ENCODE results near the gene SIGLEC7.

Gene SIGLEC7

DNA sequence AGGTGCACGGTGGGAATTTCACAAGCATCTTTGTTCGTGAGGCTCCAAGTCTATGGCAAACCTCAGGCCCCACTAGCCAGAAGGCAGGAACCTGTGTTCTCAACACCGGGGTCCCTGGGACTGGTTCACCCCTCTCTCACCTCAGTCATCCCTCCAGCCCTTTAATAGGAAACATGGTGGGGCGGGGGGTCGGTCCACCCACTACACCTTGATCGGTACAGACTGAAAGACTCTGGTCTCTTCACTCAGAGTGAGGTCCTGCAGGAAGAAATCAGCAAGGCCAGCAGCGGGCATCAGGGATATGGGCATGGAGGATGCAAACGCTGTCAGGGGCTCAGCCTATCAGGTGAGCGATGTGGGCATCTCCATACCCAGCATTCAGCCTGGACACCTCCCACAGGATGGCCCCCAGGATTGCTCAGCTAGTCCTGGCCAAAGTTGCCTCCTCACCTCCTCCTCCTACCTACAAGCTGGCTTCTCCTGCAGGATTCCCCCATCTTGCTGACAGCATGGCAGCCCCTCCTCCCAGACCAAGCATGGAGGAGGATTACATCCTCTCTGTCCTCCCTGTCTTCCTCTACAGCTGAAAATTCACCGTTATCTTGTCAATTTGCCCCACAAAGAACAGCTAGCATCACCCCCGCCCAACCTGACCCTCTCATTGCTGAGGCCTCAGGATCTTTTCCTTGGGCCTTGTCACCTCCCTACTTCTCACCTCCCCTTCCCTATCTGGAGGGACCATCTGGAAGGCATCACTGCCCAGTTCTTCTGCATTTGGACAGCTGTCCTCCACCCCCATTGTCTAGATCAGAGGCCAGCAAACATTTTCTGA is 45.5 kb downstream of the SIGLEC7 start:
- no peak for DNase-seq (ENCODE audit: low read depth)
- H3K4me3 ChIP-seq (ENCODE audit: low read depth, low read length) = no peak overlapping the region
- TF ChIP-seq, protein P1, sequence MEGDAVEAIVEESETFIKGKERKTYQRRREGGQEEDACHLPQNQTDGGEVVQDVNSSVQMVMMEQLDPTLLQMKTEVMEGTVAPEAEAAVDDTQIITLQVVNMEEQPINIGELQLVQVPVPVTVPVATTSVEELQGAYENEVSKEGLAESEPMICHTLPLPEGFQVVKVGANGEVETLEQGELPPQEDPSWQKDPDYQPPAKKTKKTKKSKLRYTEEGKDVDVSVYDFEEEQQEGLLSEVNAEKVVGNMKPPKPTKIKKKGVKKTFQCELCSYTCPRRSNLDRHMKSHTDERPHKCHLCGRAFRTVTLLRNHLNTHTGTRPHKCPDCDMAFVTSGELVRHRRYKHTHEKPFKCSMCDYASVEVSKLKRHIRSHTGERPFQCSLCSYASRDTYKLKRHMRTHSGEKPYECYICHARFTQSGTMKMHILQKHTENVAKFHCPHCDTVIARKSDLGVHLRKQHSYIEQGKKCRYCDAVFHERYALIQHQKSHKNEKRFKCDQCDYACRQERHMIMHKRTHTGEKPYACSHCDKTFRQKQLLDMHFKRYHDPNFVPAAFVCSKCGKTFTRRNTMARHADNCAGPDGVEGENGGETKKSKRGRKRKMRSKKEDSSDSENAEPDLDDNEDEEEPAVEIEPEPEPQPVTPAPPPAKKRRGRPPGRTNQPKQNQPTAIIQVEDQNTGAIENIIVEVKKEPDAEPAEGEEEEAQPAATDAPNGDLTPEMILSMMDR (IDR thresholded peaks at IDR 0.05; ENCODE audit: low read depth, low read length) = no peak
- TF ChIP-seq POLR2A (IDR thresholded peaks at IDR 0.05; ENCODE audit: extremely low read depth, insufficient read length) = no peak
- no peak for TF ChIP-seq MAX (IDR thresholded peaks at IDR 0.05; ENCODE audit: low read depth, low read length)
- no peak for TF ChIP-seq MYC (IDR thresholded peaks at IDR 0.05; ENCODE audit: low read depth, low read length)

- H3K4me3 ChIP-seq (ENCODE audit: low read depth, low read length) = no peak overlapping the region
- TF ChIP-seq MYC (IDR thresholded peaks at IDR 0.05; ENCODE audit: low read depth, low read length) (no peak), MAX (IDR thresholded peaks at IDR 0.05; ENCODE audit: low read depth, low read length) (no peak), POLR2A (IDR thresholded peaks at IDR 0.05; ENCODE audit: extremely low read depth, insufficient read length) (no peak)
- TF ChIP-seq, protein P1 (IDR thresholded peaks at IDR 0.05; ENCODE audit: low read depth, low read length) = no peak
- no peak for DNase-seq (ENCODE audit: low read depth)
Observed at GRCh38 chr19:51188227-51188559, 46.1 kb downstream of the SIGLEC7 start.

- TF ChIP-seq POLR2A (IDR thresholded peaks at IDR 0.05; ENCODE audit: extremely low read depth, insufficient read length) (no peak), MAX (IDR thresholded peaks at IDR 0.05; ENCODE audit: low read depth, low read length) (no peak), MYC (IDR thresholded peaks at IDR 0.05; ENCODE audit: low read depth, low read length) (no peak)
- TF ChIP-seq, protein P1 (IDR thresholded peaks at IDR 0.05; ENCODE audit: low read depth, low read length) = no peak
- no peak overlapping the region for H3K4me3 ChIP-seq (ENCODE audit: low read depth, low read length)
- no peak for DNase-seq (ENCODE audit: low read depth)
Observed at GRCh38 chr19:51192689-51193088, 50.6 kb downstream of the SIGLEC7 start.

GRCh38 chr19:51194527-51195315 is 52.6 kb downstream of the SIGLEC7 start:
- DNase-seq (ENCODE audit: low read depth) = peak; percentile 59
- H3K4me3 ChIP-seq (ENCODE audit: low read depth, low read length) = no peak overlapping the region
- TF ChIP-seq, protein P1 (IDR thresholded peaks at IDR 0.05; ENCODE audit: low read depth, low read length) = no peak
- TF ChIP-seq MYC (IDR thresholded peaks at IDR 0.05; ENCODE audit: low read depth, low read length) (no peak), MAX (IDR thresholded peaks at IDR 0.05; ENCODE audit: low read depth, low read length) (no peak), POLR2A (IDR thresholded peaks at IDR 0.05; ENCODE audit: extremely low read depth, insufficient read length) (no peak)

- no peak for TF ChIP-seq MYC (IDR thresholded peaks at IDR 0.05; ENCODE audit: low read depth, low read length)
- TF ChIP-seq, protein P1 (IDR thresholded peaks at IDR 0.05; ENCODE audit: low read depth, low read length) = no peak
- TF ChIP-seq MAX (IDR thresholded peaks at IDR 0.05; ENCODE audit: low read depth, low read length) = no peak
- no peak for TF ChIP-seq POLR2A (IDR thresholded peaks at IDR 0.05; ENCODE audit: extremely low read depth, insufficient read length)
- no peak for DNase-seq (ENCODE audit: low read depth)
- H3K4me3 ChIP-seq (ENCODE audit: low read depth, low read length) = no peak overlapping the region
Observed at GRCh38 chr19:51195316-51195586, 53.1 kb downstream of the SIGLEC7 start.

Data from NB4 (cell line).